Spleen (tissue), 7 donors: ENCODE measurements around the gene GALNT18.

Experiments used
- POLR2A ChIP-seq, 3 donors: fragments of 450-650 bp; IDR thresholded peaks; one replicate each; pipeline ENCODE4 v1.5.1; 2017; ENCODE audit warnings: antibody characterized with exemption in 3 of 3, mild to moderate bottlenecking in 1 of 3
- POLR2AphosphoS5 ChIP-seq, 3 donors: sonication (generic); formaldehyde crosslinking; IDR thresholded peaks; one replicate each; pipeline ENCODE4 v1.5.1; 2017; ENCODE audit warnings: antibody characterized with exemption in 3 of 3
- TF ChIP-seq, protein P1 (sequence below), 11 experiments: fragments of 200-600 bp in 7 of 11; fragments of 450-650 bp in 4 of 11; sonication (generic) in 4 of 11; IDR thresholded peaks in 8 of 11; conservative IDR thresholded peaks in 3 of 11; 1 replicate in 7 of 11; 2 replicates in 4 of 11; pipeline versions ENCODE4 v1.4.0 to v1.8.0; 2016 to 2021; ENCODE audit warnings: antibody characterized with exemption in 11 of 11, inconsistent platforms in 4 of 11, mild to moderate bottlenecking in 1 of 11
- donor health status: DM: no; HTN: no; CAD: no; lungs with moderate emphysema.
- donor health status: DM: no; HTN: no; CAD: no.
- donor health status: DM: no; HTN: no; CAD: no.

DNA sequence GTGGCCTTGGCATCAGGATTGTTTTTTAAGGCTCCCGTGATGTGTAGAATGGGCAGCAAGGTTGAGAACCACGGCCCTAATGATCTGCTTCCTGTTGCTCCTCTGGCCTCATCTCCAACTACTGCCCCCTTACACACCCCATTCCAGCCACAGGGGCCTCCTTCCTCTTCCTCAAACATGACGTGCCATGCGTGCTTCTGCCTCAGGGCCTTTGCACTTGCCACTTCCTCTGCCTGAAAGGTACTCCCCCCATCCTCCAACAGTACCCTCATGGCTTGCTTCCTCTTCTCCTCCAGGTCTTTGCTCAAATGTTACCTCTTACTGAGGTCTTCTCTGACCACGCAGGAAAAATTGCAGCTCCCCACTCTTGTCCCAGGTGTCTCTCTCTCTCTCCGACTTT, 174.8 kb downstream of the GALNT18 start:
- TF ChIP-seq, protein P1, sequence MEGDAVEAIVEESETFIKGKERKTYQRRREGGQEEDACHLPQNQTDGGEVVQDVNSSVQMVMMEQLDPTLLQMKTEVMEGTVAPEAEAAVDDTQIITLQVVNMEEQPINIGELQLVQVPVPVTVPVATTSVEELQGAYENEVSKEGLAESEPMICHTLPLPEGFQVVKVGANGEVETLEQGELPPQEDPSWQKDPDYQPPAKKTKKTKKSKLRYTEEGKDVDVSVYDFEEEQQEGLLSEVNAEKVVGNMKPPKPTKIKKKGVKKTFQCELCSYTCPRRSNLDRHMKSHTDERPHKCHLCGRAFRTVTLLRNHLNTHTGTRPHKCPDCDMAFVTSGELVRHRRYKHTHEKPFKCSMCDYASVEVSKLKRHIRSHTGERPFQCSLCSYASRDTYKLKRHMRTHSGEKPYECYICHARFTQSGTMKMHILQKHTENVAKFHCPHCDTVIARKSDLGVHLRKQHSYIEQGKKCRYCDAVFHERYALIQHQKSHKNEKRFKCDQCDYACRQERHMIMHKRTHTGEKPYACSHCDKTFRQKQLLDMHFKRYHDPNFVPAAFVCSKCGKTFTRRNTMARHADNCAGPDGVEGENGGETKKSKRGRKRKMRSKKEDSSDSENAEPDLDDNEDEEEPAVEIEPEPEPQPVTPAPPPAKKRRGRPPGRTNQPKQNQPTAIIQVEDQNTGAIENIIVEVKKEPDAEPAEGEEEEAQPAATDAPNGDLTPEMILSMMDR (IDR thresholded peaks at IDR 0.05 in 8 of 11, conservative IDR thresholded peaks at IDR 0.05 in 3 of 11): no peak
- TF ChIP-seq POLR2AphosphoS5 (IDR thresholded peaks at IDR 0.05) (no peak), POLR2A (IDR thresholded peaks at IDR 0.05) (no peak)
